Measurements from ENCODE around the gene PTX4. TPM values are rescaled to one million over a fixed set of nuclear protein-coding genes. Genes with fewer than 3 reads are reported as not detected.

PTX4 gene
- polyA plus RNA-seq, 1 of the 3 experiments (the other 2 are of a cell fraction) = not detected

DNA sequence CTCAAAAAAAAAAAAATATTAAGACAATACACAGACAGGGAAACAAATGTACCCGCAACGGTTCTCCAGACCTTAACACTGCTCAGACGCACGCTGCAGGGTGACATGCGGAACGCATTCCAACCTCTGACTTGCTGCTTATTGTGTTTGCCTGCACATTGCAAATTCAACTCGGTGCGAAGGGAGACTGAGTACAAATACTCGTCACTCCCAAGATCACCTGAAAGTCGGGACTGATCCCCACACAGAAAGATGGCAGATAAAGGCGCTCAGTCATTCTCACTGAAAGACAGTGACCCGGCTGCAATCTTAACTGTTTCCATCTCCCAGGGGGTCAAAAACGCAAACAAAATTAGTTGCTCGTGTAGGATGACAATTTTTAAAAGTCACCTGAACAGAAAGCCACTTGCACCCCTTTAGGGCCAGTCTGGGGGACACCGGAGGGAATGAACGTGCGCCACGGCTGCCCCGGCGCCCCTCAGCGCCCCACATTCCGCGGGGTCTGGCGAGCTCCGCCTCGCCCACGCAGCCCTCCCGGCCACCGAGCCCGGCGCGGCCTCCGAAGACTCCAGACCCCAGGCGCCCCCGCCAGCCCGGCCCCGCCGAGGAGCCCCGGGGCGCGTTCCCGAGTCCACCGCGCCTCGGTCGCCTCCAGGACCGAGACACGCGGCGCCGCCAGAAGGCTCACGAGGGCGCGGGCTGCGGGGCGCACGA is 14.5 kb downstream of the PTX4 start:
- Histone ChIP-seq H3K4me3 (ENCODE audit: low read depth in 2 of 2, low read length in 1 of 2) (peak overlapping the region; percentile 72 to 75), H4K20me1 (ENCODE audit: insufficient read depth) (no peaks in the 10 kb centered on the region), H3K27ac (ENCODE audit: low read depth in 2 of 2, low read length in 1 of 2) (no peak overlapping the region; a peak in 1 of 4 replicates), H3F3A (replicated peaks; ENCODE audit: insufficient read depth) (peaks cover 2% of the 10 kb centered on the region), H2AFZ (ENCODE audit: low read depth) (peak overlapping the region; percentile 72; the same call in 1 of the 2 replicates), H3K9ac (peak overlapping the region; percentile 93), H3K4me2 (peak overlapping the region; percentile 88), H3K27me3 (ENCODE audit: insufficient read depth) (no peaks in the 10 kb centered on the region), H3K36me3 (replicated peaks in 1 of 2; ENCODE audit: control insufficient read depth in 1 of 2, insufficient read depth in 2 of 2, low read length in 1 of 2) (no peaks in the 10 kb centered on the region), H3K4me1 (ENCODE audit: control insufficient read depth in 1 of 2, insufficient read depth in 2 of 2, low read depth in 1 of 2, low read length in 1 of 2) (peaks cover 5 to 11% of the 10 kb centered on the region in 2 experiments; a peak in 2 of 4 replicates), H3K79me2 (ENCODE audit: insufficient read depth) (peaks cover 58% of the 10 kb centered on the region), H3K9me3 (no peaks in the 10 kb centered on the region), H3K9me2 (no peaks in the 10 kb centered on the region)
- POLR2A ChIA-PET = interaction anchor here (1.1 kb wide), 1 partner anchor 53 kb away, joined by 5 read pairs; the partner anchor contains the start of gene UQCC4
- TF ChIP-seq GABPA (IDR thresholded peaks at IDR 0.05; ENCODE audit: low read depth) (no peak), TEAD4 (IDR thresholded peaks at IDR 0.05; ENCODE audit: borderline replicate concordance, insufficient read depth) (no peak), FOSL2 (IDR thresholded peaks at IDR 0.05; ENCODE audit: borderline replicate concordance, low read depth) (no peak), YY1 (IDR thresholded peaks at IDR 0.05; ENCODE audit: low read depth) (no peak), EZH2phosphoT487 (IDR thresholded peaks at IDR 0.05; ENCODE audit: borderline replicate concordance, low read depth) (no peak), FOXM1 (IDR thresholded peaks at IDR 0.05; ENCODE audit: low read depth) (no peak), TCF12 (IDR thresholded peaks at IDR 0.05) (no peak), NRF1 (IDR thresholded peaks at IDR 0.05; ENCODE audit: low read depth, low read length) (no peak), ELF1 (IDR thresholded peaks at IDR 0.05) (no peak), SIN3A (IDR thresholded peaks at IDR 0.05; ENCODE audit: borderline replicate concordance, low read depth, low read length) (no peak), MEF2A (IDR thresholded peaks at IDR 0.05; ENCODE audit: borderline replicate concordance, low read depth) (no peak), RCOR1 (IDR thresholded peaks at IDR 0.05; ENCODE audit: low read length) (no peak), POLR2AphosphoS5 (IDR thresholded peaks at IDR 0.05; ENCODE audit: low read depth, low read length) (no peak)
- TF ChIP-seq, protein P1, sequence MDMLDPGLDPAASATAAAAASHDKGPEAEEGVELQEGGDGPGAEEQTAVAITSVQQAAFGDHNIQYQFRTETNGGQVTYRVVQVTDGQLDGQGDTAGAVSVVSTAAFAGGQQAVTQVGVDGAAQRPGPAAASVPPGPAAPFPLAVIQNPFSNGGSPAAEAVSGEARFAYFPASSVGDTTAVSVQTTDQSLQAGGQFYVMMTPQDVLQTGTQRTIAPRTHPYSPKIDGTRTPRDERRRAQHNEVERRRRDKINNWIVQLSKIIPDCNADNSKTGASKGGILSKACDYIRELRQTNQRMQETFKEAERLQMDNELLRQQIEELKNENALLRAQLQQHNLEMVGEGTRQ (IDR thresholded peaks at IDR 0.05; ENCODE audit: borderline replicate concordance, low read depth, low read length) = no peak
- TF ChIP-seq, protein P2, sequence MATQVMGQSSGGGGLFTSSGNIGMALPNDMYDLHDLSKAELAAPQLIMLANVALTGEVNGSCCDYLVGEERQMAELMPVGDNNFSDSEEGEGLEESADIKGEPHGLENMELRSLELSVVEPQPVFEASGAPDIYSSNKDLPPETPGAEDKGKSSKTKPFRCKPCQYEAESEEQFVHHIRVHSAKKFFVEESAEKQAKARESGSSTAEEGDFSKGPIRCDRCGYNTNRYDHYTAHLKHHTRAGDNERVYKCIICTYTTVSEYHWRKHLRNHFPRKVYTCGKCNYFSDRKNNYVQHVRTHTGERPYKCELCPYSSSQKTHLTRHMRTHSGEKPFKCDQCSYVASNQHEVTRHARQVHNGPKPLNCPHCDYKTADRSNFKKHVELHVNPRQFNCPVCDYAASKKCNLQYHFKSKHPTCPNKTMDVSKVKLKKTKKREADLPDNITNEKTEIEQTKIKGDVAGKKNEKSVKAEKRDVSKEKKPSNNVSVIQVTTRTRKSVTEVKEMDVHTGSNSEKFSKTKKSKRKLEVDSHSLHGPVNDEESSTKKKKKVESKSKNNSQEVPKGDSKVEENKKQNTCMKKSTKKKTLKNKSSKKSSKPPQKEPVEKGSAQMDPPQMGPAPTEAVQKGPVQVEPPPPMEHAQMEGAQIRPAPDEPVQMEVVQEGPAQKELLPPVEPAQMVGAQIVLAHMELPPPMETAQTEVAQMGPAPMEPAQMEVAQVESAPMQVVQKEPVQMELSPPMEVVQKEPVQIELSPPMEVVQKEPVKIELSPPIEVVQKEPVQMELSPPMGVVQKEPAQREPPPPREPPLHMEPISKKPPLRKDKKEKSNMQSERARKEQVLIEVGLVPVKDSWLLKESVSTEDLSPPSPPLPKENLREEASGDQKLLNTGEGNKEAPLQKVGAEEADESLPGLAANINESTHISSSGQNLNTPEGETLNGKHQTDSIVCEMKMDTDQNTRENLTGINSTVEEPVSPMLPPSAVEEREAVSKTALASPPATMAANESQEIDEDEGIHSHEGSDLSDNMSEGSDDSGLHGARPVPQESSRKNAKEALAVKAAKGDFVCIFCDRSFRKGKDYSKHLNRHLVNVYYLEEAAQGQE (IDR thresholded peaks at IDR 0.05; ENCODE audit: low read depth, low read length) = no peak
- TF ChIP-seq, protein P3, sequence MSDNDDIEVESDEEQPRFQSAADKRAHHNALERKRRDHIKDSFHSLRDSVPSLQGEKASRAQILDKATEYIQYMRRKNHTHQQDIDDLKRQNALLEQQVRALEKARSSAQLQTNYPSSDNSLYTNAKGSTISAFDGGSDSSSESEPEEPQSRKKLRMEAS (IDR thresholded peaks at IDR 0.05; ENCODE audit: low read depth) = no peak
- TF ChIP-seq, protein P4, sequence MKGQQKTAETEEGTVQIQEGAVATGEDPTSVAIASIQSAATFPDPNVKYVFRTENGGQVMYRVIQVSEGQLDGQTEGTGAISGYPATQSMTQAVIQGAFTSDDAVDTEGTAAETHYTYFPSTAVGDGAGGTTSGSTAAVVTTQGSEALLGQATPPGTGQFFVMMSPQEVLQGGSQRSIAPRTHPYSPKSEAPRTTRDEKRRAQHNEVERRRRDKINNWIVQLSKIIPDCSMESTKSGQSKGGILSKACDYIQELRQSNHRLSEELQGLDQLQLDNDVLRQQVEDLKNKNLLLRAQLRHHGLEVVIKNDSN (IDR thresholded peaks at IDR 0.05; ENCODE audit: borderline replicate concordance, low read depth) = no peak
- CTCF ChIA-PET = no interaction called here
- DNase-seq = peak; percentile 70
- WGBS (ENCODE audit: low lambda C conversion rate) = 36% methylated on average over 13 of the region's 57 CpGs
